KMS-11 (cell line): ENCODE results near the gene GRIK3.

Experiments
- H2AFZ ChIP-seq: fragments of 200-600 bp; sonication (generic); 2 replicates; pipeline ENCODE4 v1.6.1; 2016; ENCODE audit warnings: antibody characterized with exemption, mixed run types, low read depth
- H3K27ac ChIP-seq: fragments of 200-600 bp; sonication (generic); 2 replicates; pipeline ENCODE4 v1.6.1; 2016; ENCODE audit warnings: mild to moderate bottlenecking, mixed run types
- H3K27me3 ChIP-seq: fragments of 200-600 bp; sonication (generic); 2 replicates; pipeline ENCODE4 v1.6.1; 2017; ENCODE audit warnings: mild to moderate bottlenecking, low read depth, mixed run types, moderate library complexity; ENCODE audit not compliant: insufficient read depth
- H3K36me3 ChIP-seq: fragments of 200-600 bp; sonication (generic); 2 replicates; pipeline ENCODE4 v1.6.1; 2017; ENCODE audit warnings: mild to moderate bottlenecking, mixed run types; ENCODE audit not compliant: insufficient read depth
- H3K4me1 ChIP-seq: fragments of 200-600 bp; sonication (generic); 2 replicates; pipeline ENCODE4 v1.6.1; 2016; ENCODE audit warnings: mild to moderate bottlenecking, low read depth, mixed run types; ENCODE audit not compliant: poor library complexity, severe bottlenecking
- H3K4me2 ChIP-seq: fragments of 200-600 bp; sonication (generic); 2 replicates; pipeline ENCODE4 v1.7.0; 2016; ENCODE audit warnings: mild to moderate bottlenecking, mixed run types
- H3K4me3 ChIP-seq: fragments of 200-600 bp; sonication (generic); IDR thresholded peaks from 2 replicates; pipeline ENCODE4 v1.6.1; 2017; ENCODE audit warnings: low read depth, low read length, mixed read lengths; ENCODE audit not compliant: insufficient read depth
- H3K79me2 ChIP-seq: fragments of 200-600 bp; sonication (generic); 2 replicates; pipeline ENCODE4 v1.6.1; 2016; ENCODE audit warnings: low read depth, mixed run types; ENCODE audit not compliant: insufficient read depth
- H3K9ac ChIP-seq: fragments of 200-600 bp; sonication (generic); 2 replicates; pipeline ENCODE4 v1.6.1; 2016; ENCODE audit warnings: mild to moderate bottlenecking, mixed run types
- H4K20me1 ChIP-seq: fragments of 200-600 bp; sonication (generic); 2 replicates; pipeline ENCODE4 v1.6.1; 2016; ENCODE audit warnings: mild to moderate bottlenecking, mixed run types; ENCODE audit not compliant: insufficient read depth
- TF ChIP-seq, protein P1 (sequence below): fragments of 200-600 bp; sonication (generic); conservative IDR thresholded peaks from 2 replicates; pipeline ENCODE4 v1.6.1; 2017; ENCODE audit warnings: low read depth, mild to moderate bottlenecking, antibody characterized with exemption, low read length, moderate library complexity, mixed read lengths

GRIK3 gene

DNA sequence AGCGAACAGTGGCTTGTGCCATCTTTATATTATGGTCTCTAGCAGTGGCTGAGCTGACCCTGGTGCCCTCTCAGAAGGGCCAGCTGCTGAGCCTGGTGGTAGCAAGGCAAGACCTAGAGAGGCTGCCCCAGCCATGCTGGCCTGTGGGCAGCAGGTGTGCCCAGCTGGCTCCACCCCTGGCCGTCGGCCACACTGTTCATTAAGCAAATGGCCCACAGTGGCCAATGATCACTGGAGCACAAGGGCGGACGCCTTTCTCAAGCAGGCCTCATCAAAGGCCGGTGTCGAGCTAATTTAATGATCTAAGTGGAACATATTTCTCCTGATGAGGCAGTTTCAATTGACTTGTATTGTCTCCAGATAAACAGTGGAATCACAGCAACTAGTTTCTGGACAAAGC, 89.4 kb downstream of the GRIK3 start:
- Histone ChIP-seq H3K4me1 (no peaks in the 10 kb centered on the region), H3K79me2 (no peaks in the 10 kb centered on the region), H3K4me3 (no peak overlapping the region), H3K4me2 (no peak overlapping the region), H4K20me1 (no peaks in the 10 kb centered on the region), H3K27me3 (peaks cover 3% of the 10 kb centered on the region; the same call in 1 of the 2 replicates), H3K36me3 (no peaks in the 10 kb centered on the region), H3K27ac (no peak overlapping the region), H3K9ac (no peak overlapping the region), H2AFZ (no peak overlapping the region)
- TF ChIP-seq, protein P1, sequence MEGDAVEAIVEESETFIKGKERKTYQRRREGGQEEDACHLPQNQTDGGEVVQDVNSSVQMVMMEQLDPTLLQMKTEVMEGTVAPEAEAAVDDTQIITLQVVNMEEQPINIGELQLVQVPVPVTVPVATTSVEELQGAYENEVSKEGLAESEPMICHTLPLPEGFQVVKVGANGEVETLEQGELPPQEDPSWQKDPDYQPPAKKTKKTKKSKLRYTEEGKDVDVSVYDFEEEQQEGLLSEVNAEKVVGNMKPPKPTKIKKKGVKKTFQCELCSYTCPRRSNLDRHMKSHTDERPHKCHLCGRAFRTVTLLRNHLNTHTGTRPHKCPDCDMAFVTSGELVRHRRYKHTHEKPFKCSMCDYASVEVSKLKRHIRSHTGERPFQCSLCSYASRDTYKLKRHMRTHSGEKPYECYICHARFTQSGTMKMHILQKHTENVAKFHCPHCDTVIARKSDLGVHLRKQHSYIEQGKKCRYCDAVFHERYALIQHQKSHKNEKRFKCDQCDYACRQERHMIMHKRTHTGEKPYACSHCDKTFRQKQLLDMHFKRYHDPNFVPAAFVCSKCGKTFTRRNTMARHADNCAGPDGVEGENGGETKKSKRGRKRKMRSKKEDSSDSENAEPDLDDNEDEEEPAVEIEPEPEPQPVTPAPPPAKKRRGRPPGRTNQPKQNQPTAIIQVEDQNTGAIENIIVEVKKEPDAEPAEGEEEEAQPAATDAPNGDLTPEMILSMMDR, result no peak

DNA sequence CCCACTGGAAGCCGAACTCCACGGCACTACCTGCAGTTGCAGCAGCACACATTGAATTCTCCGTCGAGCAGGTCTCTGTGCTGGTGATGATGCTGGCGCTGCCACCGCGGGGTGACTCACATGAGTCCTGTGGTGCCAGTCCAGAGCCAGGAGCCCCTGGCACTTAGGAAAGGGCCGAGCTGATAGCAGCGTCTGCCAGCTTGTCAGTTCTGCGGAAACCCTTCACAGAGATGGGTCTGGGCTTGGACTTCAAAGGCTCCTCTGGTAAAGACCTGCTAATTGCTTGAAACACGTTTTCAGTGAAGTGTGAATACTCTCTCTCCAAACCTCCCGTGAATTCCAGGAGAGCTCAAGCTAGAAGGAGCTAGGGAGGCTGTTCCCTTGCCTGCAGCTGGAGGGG, 92.2 kb downstream of the GRIK3 start:
- Histone ChIP-seq H3K27ac (no peak overlapping the region), H3K36me3 (no peaks in the 10 kb centered on the region), H4K20me1 (no peaks in the 10 kb centered on the region), H2AFZ (no peak overlapping the region), H3K27me3 (peaks cover 17% of the 10 kb centered on the region; the same call in 1 of the 2 replicates), H3K79me2 (no peaks in the 10 kb centered on the region), H3K4me2 (no peak overlapping the region), H3K4me1 (no peaks in the 10 kb centered on the region), H3K4me3 (no peak overlapping the region), H3K9ac (no peak overlapping the region)
- TF ChIP-seq, protein P1, result no peak

DNA sequence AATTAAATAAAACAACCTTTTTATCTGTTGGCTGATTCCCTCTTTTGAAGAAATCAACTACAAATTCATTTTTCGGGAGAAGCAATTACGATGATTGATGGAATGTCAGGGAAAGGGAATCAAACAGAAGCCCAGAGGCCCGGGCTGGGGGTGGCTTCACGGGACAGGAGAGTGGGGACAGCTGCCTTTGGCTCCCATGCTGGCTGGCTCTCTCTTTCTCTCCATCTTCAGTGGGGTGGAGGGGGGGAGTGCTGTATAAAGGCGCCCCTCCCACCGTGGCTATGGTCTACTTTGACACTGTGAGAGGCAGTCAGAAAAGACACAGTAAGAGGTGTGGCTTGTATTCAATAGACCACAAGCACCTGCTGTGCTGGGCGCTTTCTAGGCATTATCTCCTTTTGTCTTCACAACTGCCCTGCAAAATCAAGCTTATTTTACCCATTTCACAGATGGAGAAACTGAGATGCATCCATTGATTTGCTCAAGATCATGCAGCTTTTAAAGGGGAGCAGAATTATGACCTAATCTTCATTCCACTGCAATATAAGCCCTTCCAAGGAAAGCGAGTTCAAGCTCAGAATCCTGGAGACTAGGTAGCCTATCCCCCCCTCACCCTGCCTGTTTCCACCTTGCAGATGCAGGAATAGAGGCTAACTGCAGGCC, 92.9 kb downstream of the GRIK3 start:
- TF ChIP-seq, protein P1, result no peak
- no peaks in the 10 kb centered on the region for H3K4me1 ChIP-seq
- peaks cover 24% of the 10 kb centered on the region; the same call in 1 of the 2 replicates for H3K27me3 ChIP-seq
- H2AFZ ChIP-seq, result no peak overlapping the region
- H3K27ac ChIP-seq, result no peak overlapping the region
- H3K4me3 ChIP-seq, result no peak overlapping the region
- H3K79me2 ChIP-seq, result no peaks in the 10 kb centered on the region
- H3K9ac ChIP-seq, result no peak overlapping the region
- no peak overlapping the region for H3K4me2 ChIP-seq
- no peaks in the 10 kb centered on the region for H3K36me3 ChIP-seq
- H4K20me1 ChIP-seq, result no peaks in the 10 kb centered on the region

DNA sequence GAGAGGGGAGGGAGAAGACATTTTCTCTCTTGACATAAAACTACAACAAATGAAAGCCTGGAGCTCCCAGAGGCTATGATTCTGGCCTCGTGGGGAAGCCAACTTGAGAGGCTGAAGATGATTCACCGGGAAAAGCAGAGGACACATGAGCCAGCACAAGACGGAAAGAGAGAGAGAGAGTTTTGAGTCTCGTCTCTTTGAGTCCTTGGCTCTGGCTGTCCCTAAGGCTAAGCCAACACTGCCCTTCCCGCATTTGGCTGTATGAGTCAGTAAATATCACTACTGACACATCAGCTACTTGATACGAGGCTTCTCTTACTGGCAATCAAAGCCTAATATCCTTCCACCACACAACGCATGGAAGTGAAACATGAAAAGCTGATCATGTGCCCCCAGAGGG, 95.5 kb downstream of the GRIK3 start:
- H3K4me3 ChIP-seq, result no peak overlapping the region
- no peak overlapping the region for H3K27ac ChIP-seq
- H3K4me1 ChIP-seq, result no peaks in the 10 kb centered on the region
- H3K36me3 ChIP-seq, result no peaks in the 10 kb centered on the region
- H3K27me3 ChIP-seq, result peaks cover 46% of the 10 kb centered on the region; the same call in 1 of the 2 replicates
- no peaks in the 10 kb centered on the region for H3K79me2 ChIP-seq
- H4K20me1 ChIP-seq, result no peaks in the 10 kb centered on the region
- TF ChIP-seq, protein P1, result no peak
- no peak overlapping the region for H3K9ac ChIP-seq
- H3K4me2 ChIP-seq, result no peak overlapping the region
- H2AFZ ChIP-seq, result no peak overlapping the region
